Activated T-cell treated with anti-CD3 and anti-CD28 coated beads, Interleukin-2, amount 50 U/mL, for 4 hours (primary cell): ENCODE data around the gene BEX1. TPM values are rescaled to one million over a fixed set of nuclear protein-coding genes. Genes with fewer than 3 reads are reported as not detected.
"Not testable (repeated sequence)": the region's sequence is repeated elsewhere in the genome, so short reads cannot be mapped to it uniquely, and the experiment has no call there.

Source experiments
- ATAC-seq, 2 donors: fragments of 200-7000 bp; cut with Tn5 transposase; one replicate each; pipeline ENCODE4 v1.10.0; 2021
- DNase-seq: peaks from one replicate; pipeline ENCODE4 v3.0.0-alpha.2; 2020
- H3K27me3 Mint-ChIP-seq: one replicate; pipeline ENCODE4 v1.8.0; 2021; ENCODE audit warnings: low read depth, mixed read lengths
- H3K36me3 Mint-ChIP-seq: one replicate; pipeline ENCODE4 v1.8.0; 2022; ENCODE audit warnings: mixed read lengths; ENCODE audit not compliant: insufficient read depth
- H3K4me1 Mint-ChIP-seq: one replicate; pipeline ENCODE4 v1.8.0; 2021; ENCODE audit warnings: low read depth, mixed read lengths
- H3K4me3 Mint-ChIP-seq: one replicate; pipeline ENCODE4 v1.8.0; 2021; ENCODE audit warnings: mild to moderate bottlenecking, moderate library complexity, mixed read lengths
- H3K9me3 Mint-ChIP-seq: one replicate; pipeline ENCODE4 v1.8.0; 2021; ENCODE audit warnings: mixed read lengths
- total RNA-seq, 3 donors: library from RNA; stranded (reverse); gene quantifications; one replicate each; pipeline ENCODE4 v1.2.1, GENCODE V29; 2021

BEX1 gene
- total RNA-seq, 3 donors from 2014 or later: 0.32 to 1.2 (median 0.49) TPM

DNA sequence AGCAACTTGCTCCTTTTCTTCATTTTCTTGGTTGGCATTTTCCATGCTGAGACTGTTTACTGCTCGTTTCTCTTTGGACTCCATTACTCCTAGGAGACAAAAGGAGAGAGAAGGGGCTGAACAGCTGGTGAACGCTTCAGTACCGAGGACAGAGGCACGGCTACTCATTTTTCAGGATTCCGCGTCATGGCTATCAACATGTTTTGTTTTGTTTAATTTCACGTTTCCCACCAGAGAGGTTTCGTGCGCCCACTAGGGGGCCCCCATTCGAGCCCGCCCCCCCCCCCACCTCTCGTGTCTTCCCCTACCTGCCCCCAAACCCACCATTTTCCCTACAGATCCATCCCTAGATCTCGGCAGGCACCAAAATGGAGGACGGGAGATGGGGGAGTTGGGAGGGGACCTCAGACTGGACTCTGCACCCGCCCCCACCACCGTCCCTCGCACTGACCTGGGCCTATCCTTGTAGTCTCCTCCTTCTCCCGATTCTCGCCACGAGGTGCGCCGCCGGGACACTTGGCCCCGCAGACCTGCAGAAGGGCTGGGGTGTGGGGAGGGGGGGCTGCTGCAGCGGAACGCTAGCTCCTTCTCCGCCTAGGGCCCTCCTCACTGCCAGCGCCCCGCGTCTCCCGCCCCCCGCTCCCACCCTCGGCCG lies 653 bp downstream of the BEX1 start:
- no peaks in the 10 kb centered on the region for H3K9me3 Mint-ChIP-seq
- no peak overlapping the region for H3K4me3 Mint-ChIP-seq
- peaks cover 16% of the 10 kb centered on the region for H3K27me3 Mint-ChIP-seq
- no peaks in the 10 kb centered on the region for H3K36me3 Mint-ChIP-seq
- DNase-seq (no peak), ATAC-seq (peak in 1 of 2 donors; percentile 23)
- H3K4me1 Mint-ChIP-seq: peaks cover 2% of the 10 kb centered on the region

DNA sequence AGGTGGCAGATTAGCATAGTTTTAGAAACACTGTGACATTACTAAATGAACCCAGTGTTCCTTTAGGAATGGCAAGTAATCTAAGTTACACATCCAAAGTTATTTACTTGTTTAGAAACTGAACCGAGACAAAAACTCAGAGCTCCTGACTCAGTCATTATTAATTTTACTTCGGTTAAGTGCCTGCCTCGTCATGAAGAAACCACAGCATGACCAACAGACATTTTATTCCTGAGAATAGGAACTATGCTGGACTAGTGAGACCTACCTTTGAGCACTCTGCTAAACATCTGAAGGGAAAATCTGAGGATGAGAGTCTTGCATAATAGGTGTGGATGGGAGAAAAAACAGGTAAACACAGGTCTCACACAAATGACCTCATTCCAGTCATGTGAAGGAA lies 2.5 kb downstream of the BEX1 start:
- peaks cover 2% of the 10 kb centered on the region for H3K4me1 Mint-ChIP-seq
- DNase-seq (no peak), ATAC-seq (no peak)
- H3K27me3 Mint-ChIP-seq: peaks cover 20% of the 10 kb centered on the region
- no peaks in the 10 kb centered on the region for H3K36me3 Mint-ChIP-seq
- H3K9me3 Mint-ChIP-seq: no peaks in the 10 kb centered on the region
- H3K4me3 Mint-ChIP-seq: no peak overlapping the region

DNA sequence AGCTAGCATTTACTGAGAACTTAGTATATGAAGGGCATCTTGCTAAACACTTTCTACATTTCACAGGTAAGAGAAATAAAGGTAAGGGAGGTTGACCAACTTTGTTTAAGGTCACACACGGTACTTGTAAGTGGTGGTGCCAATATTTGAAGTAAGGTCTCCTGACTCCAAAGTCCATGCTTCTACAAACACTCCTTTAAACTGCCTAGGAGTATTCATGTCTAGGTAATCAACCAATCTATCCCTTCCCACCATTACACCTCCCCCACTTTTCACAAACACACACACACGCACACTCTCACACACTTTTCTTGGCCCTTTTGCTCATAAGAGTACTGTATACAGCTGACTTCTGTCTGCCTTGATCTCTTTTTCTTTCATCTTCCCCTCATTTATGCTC lies 7.1 kb downstream of the BEX1 start:
- DNase-seq (no peak), ATAC-seq (no peak)
- H3K9me3 Mint-ChIP-seq: no peaks in the 10 kb centered on the region
- no peaks in the 10 kb centered on the region for H3K4me1 Mint-ChIP-seq
- no peak overlapping the region for H3K4me3 Mint-ChIP-seq
- H3K36me3 Mint-ChIP-seq: no peaks in the 10 kb centered on the region
- peaks cover 6% of the 10 kb centered on the region for H3K27me3 Mint-ChIP-seq

DNA sequence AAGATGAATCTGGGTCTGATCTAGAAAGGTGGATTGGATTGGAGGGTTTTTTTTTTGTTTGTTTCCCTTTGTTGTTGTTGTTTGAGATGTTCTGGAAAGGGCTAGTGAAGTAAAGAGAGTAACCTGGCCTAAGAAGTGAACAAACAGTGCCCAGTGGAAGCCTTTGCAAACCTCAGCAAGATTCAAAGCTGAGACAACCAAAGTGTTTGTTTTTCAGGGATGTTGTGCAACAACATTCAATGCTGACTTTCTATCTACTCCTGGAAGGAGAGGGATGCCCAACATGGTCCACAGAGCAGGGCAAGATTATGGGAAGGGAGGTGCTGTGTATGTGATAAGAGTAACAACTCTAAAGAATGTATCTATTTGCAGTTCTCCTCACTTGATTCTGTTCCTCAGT lies 11.3 kb downstream of the BEX1 start:
- Mint-ChIP-seq H3K4me3 (no peak overlapping the region), H3K4me1 (no peaks in the 10 kb centered on the region), H3K9me3 (no peaks in the 10 kb centered on the region), H3K36me3 (no peaks in the 10 kb centered on the region), H3K27me3 (peaks cover 6% of the 10 kb centered on the region)
- ATAC-seq (no peak), DNase-seq (no peak)

DNA sequence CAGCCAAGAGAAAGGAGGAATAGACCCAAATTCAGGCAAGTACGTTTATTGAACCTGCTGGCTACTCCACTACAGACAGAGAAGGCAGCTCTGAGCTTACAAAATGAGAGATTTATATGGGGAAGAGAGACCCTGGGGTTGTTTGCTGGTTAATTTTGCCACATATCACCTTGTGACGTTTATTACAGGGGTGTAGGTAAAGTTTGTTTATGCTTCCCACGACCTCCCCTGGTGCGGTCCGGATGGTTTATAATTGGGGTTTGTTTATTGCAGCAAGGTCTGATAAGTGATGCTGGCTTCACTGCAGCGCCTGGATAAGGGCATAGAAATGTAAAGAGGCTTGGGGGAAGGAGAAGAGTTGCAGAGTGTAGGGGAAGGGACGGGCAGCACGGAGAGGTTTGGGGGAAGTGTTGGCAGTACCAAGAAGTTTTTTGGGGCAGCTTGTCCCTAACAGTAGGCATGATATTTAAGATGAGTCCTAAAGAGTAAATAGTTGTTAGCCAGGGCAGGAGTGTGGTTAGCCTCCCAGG lies 12.6 kb downstream of the BEX1 start:
- Mint-ChIP-seq H3K4me1 (no peaks in the 10 kb centered on the region), H3K9me3 (no peaks in the 10 kb centered on the region), H3K36me3 (no peaks in the 10 kb centered on the region), H3K4me3 (no peak overlapping the region), H3K27me3 (peaks cover 4% of the 10 kb centered on the region)
- ATAC-seq: no peak
- DNase-seq: no peak

DNA sequence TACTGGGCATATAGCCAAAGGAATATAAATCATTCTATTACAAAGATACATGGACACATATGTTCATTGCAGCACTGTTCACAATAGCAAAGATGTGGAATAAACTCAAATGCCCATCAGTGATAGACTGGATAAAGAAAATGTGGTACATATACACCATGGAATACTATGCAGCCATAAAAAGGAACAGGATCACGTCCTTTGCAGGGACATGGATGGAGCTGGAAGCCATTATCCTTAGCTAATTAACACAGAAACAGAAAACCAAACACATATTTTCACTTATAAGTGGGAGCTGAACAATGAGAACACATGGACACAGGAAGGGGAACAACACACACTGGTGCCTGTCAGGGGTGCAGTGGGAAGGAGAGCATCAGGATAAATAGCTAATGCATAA lies 30.6 kb downstream of the BEX1 start:
- not testable (repeated sequence) for H3K4me3 Mint-ChIP-seq, H3K36me3 Mint-ChIP-seq, H3K9me3 Mint-ChIP-seq, DNase-seq, H3K4me1 Mint-ChIP-seq, ATAC-seq, H3K27me3 Mint-ChIP-seq

DNA sequence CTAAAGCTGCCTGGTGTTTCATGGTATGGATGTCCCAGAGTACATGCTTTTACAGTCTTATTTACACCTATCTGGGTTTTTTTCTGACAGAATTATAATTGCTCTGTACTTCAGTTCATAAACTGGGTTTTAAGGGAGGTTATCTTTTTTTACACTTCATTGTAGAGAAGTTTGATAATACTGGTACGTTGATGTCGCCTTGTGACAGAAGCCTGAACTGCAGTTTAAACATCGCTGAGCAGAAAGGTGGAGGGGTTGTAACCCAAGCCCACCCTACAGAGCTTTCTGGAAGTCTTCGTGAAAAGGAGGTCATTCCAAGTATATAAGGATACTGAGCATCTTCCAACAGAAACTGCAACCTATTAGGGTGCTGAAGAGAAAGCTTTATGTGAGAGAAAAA lies 46.4 kb downstream of the BEX1 start:
- H3K4me1 Mint-ChIP-seq: no peaks in the 10 kb centered on the region
- no peak overlapping the region for H3K4me3 Mint-ChIP-seq
- no peaks in the 10 kb centered on the region for H3K27me3 Mint-ChIP-seq
- no peak for ATAC-seq
- H3K36me3 Mint-ChIP-seq: no peaks in the 10 kb centered on the region
- no peak for DNase-seq
- no peaks in the 10 kb centered on the region for H3K9me3 Mint-ChIP-seq

DNA sequence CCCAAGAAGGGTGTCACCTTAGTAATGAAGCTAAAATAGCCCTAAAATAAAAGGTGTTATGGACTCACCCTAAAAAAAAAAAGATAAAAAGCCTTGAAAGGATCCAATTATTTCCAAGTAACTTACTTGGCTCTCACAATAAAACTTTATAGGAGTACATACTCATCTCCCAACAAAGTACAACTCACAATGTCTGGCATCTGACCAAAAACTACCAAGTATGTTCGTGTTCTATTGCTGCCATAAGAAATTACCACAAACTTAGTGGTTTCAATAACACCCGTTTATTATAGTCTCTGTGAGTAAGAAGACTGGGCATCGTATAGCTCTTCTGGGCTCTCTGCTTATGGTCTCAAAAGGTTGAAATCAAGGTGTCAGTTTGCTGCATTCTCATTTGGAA lies 51.0 kb downstream of the BEX1 start:
- DNase-seq: no peak
- H3K27me3 Mint-ChIP-seq: no peaks in the 10 kb centered on the region
- no peak for ATAC-seq
- no peaks in the 10 kb centered on the region for H3K9me3 Mint-ChIP-seq
- no peak overlapping the region for H3K4me3 Mint-ChIP-seq
- no peaks in the 10 kb centered on the region for H3K4me1 Mint-ChIP-seq
- H3K36me3 Mint-ChIP-seq: no peaks in the 10 kb centered on the region

Other genes starting within 250 kb of the BEX1 start
- gene RAB40AL, start 126.9 kb downstream of the BEX1 start, total RNA-seq: under 1 TPM in 2 of 3 donors, not detected in 1; 0.19 to 0.33 TPM
- gene NXF3, start 29.0 kb upstream of the BEX1 start, total RNA-seq: not detected
- 10 to 100 TPM in 1 of 3 donors, 1 to 10 TPM in 2; 8.5 to 10.7 (median 8.7) TPM for gene BEX4, start 150.9 kb upstream of the BEX1 start, total RNA-seq
- 10 to 100 TPM; 17.1 to 23.4 (median 21.2) TPM for gene TCEAL8, start 191.0 kb upstream of the BEX1 start, total RNA-seq
- not detected for gene TCEAL5, start 212.6 kb upstream of the BEX1 start, total RNA-seq
- 10 to 100 TPM; 16.0 to 17.9 (median 16.5) TPM for gene BEX2, start 246.8 kb upstream of the BEX1 start, total RNA-seq